Measurements from ENCODE around the gene CBY2.

The CBY2 gene

GRCh38 chr13:45690636-45691035 lies 11.5 kb upstream of the CBY2 start:
- no peak overlapping the region for H3K27ac Mint-ChIP-seq
- H3K36me3 Mint-ChIP-seq, result no peaks in the 10 kb centered on the region
- H3K27me3 Mint-ChIP-seq, result no peaks in the 10 kb centered on the region
- no peak overlapping the region for H3K4me3 Mint-ChIP-seq
- H3K9me3 Mint-ChIP-seq, result no peaks in the 10 kb centered on the region
- no peaks in the 10 kb centered on the region for H3K4me1 Mint-ChIP-seq

GRCh38 chr13:45691251-45691650 lies 10.9 kb upstream of the CBY2 start:
- Mint-ChIP-seq H3K36me3 (no peaks in the 10 kb centered on the region), H3K27me3 (no peaks in the 10 kb centered on the region), H3K4me1 (no peaks in the 10 kb centered on the region), H3K27ac (no peak overlapping the region), H3K4me3 (no peak overlapping the region), H3K9me3 (no peaks in the 10 kb centered on the region)

- H3K27ac Mint-ChIP-seq, result no peak overlapping the region
- H3K27me3 Mint-ChIP-seq, result no peaks in the 10 kb centered on the region
- no peaks in the 10 kb centered on the region for H3K36me3 Mint-ChIP-seq
- H3K9me3 Mint-ChIP-seq, result no peaks in the 10 kb centered on the region
- no peaks in the 10 kb centered on the region for H3K4me1 Mint-ChIP-seq
- H3K4me3 Mint-ChIP-seq, result no peak overlapping the region
These were observed 10.5 kb upstream of the CBY2 start for GRCh38 chr13:45691667-45692066.

GRCh38 chr13:45695198-45695730 lies 6.9 kb upstream of the CBY2 start:
- no peaks in the 10 kb centered on the region for H3K4me1 Mint-ChIP-seq
- no peaks in the 10 kb centered on the region for H3K9me3 Mint-ChIP-seq
- no peak overlapping the region for H3K4me3 Mint-ChIP-seq
- H3K27me3 Mint-ChIP-seq, result peaks cover 1% of the 10 kb centered on the region
- no peak overlapping the region for H3K27ac Mint-ChIP-seq
- no peaks in the 10 kb centered on the region for H3K36me3 Mint-ChIP-seq

GRCh38 chr13:45696610-45697226 lies 5.4 kb upstream of the CBY2 start:
- no peaks in the 10 kb centered on the region for H3K9me3 Mint-ChIP-seq
- H3K4me1 Mint-ChIP-seq, result no peaks in the 10 kb centered on the region
- H3K27ac Mint-ChIP-seq, result no peak overlapping the region
- peaks cover 1% of the 10 kb centered on the region for H3K27me3 Mint-ChIP-seq
- H3K4me3 Mint-ChIP-seq, result no peak overlapping the region
- H3K36me3 Mint-ChIP-seq, result no peaks in the 10 kb centered on the region

GRCh38 chr13:45700971-45701900 lies 884 bp upstream of the CBY2 start:
- H3K27ac Mint-ChIP-seq, result no peak overlapping the region
- no peaks in the 10 kb centered on the region for H3K4me1 Mint-ChIP-seq
- no peaks in the 10 kb centered on the region for H3K36me3 Mint-ChIP-seq
- peaks cover 1% of the 10 kb centered on the region for H3K27me3 Mint-ChIP-seq
- no peaks in the 10 kb centered on the region for H3K9me3 Mint-ChIP-seq
- H3K4me3 Mint-ChIP-seq, result no peak overlapping the region

- no peaks in the 10 kb centered on the region for H3K4me1 Mint-ChIP-seq
- no peaks in the 10 kb centered on the region for H3K36me3 Mint-ChIP-seq
These were observed 810 bp downstream of the CBY2 start for GRCh38 chr13:45702869-45703391.

GRCh38 chr13:45704211-45704739 lies 2.2 kb downstream of the CBY2 start:
- H3K27ac Mint-ChIP-seq, result no peak overlapping the region
- H3K9me3 Mint-ChIP-seq, result no peaks in the 10 kb centered on the region
- no peaks in the 10 kb centered on the region for H3K27me3 Mint-ChIP-seq
- H3K36me3 Mint-ChIP-seq, result no peaks in the 10 kb centered on the region
- H3K4me1 Mint-ChIP-seq, result no peaks in the 10 kb centered on the region
- H3K4me3 Mint-ChIP-seq, result no peak overlapping the region

More at GRCh38 chr13:45702869-45703391, 810 bp downstream of the CBY2 start:
- H3K27ac Mint-ChIP-seq, result no peak overlapping the region
- peaks cover 1% of the 10 kb centered on the region for H3K27me3 Mint-ChIP-seq
- no peak overlapping the region for H3K4me3 Mint-ChIP-seq
- no peaks in the 10 kb centered on the region for H3K9me3 Mint-ChIP-seq

- no peaks in the 10 kb centered on the region for H3K27me3 Mint-ChIP-seq
These were observed 3.0 kb downstream of the CBY2 start for GRCh38 chr13:45704854-45705695.

GRCh38 chr13:45705918-45706317 lies 3.8 kb downstream of the CBY2 start:
- no peaks in the 10 kb centered on the region for H3K36me3 Mint-ChIP-seq
- no peaks in the 10 kb centered on the region for H3K9me3 Mint-ChIP-seq
- no peaks in the 10 kb centered on the region for H3K27me3 Mint-ChIP-seq
- H3K27ac Mint-ChIP-seq, result no peak overlapping the region
- H3K4me1 Mint-ChIP-seq, result no peaks in the 10 kb centered on the region
- H3K4me3 Mint-ChIP-seq, result no peak overlapping the region

More at GRCh38 chr13:45704854-45705695, 3.0 kb downstream of the CBY2 start:
- no peak overlapping the region for H3K27ac Mint-ChIP-seq
- H3K9me3 Mint-ChIP-seq, result no peaks in the 10 kb centered on the region
- H3K4me3 Mint-ChIP-seq, result no peak overlapping the region
- no peaks in the 10 kb centered on the region for H3K4me1 Mint-ChIP-seq
- no peaks in the 10 kb centered on the region for H3K36me3 Mint-ChIP-seq

GRCh38 chr13:45707516-45708100 lies 5.5 kb downstream of the CBY2 start:
- Mint-ChIP-seq H3K27me3 (no peaks in the 10 kb centered on the region), H3K36me3 (no peaks in the 10 kb centered on the region), H3K4me3 (no peak overlapping the region), H3K27ac (no peak overlapping the region), H3K4me1 (no peaks in the 10 kb centered on the region), H3K9me3 (no peaks in the 10 kb centered on the region)

GRCh38 chr13:45711951-45712350 lies 9.8 kb downstream of the CBY2 start:
- Mint-ChIP-seq H3K4me3 (no peak overlapping the region), H3K9me3 (no peaks in the 10 kb centered on the region), H3K36me3 (no peaks in the 10 kb centered on the region), H3K27ac (no peak overlapping the region), H3K27me3 (no peaks in the 10 kb centered on the region), H3K4me1 (no peaks in the 10 kb centered on the region)

GRCh38 chr13:45713106-45713690 lies 11.1 kb downstream of the CBY2 start:
- Mint-ChIP-seq H3K4me1 (no peaks in the 10 kb centered on the region), H3K4me3 (no peak overlapping the region), H3K27ac (no peak overlapping the region), H3K27me3 (no peaks in the 10 kb centered on the region), H3K9me3 (no peaks in the 10 kb centered on the region), H3K36me3 (no peaks in the 10 kb centered on the region)

- no peaks in the 10 kb centered on the region for H3K9me3 Mint-ChIP-seq
- peaks cover under 1% of the 10 kb centered on the region for H3K27me3 Mint-ChIP-seq
- no peak overlapping the region for H3K27ac Mint-ChIP-seq
- no peaks in the 10 kb centered on the region for H3K4me1 Mint-ChIP-seq
- no peak overlapping the region for H3K4me3 Mint-ChIP-seq
- no peaks in the 10 kb centered on the region for H3K36me3 Mint-ChIP-seq
These were observed 11.6 kb downstream of the CBY2 start for GRCh38 chr13:45713721-45714120.

All from activated naive CD4-positive, alpha-beta T cell treated with anti-CD3 and anti-CD28 coated beads, Interleukin-2, amount 50 U/mL, for 24 hours (primary cell).